H9 (cell line): Measurements from ENCODE around the gene PLG. TPM values are rescaled to one million over a fixed set of nuclear protein-coding genes. Genes with fewer than 3 reads are reported as not detected.

Source experiments
- DNase-seq: peaks from one replicate; pipeline ENCODE4 v3.0.0-alpha.2; 2017
- H2AFZ ChIP-seq: one replicate; pipeline ENCODE4 v1.6.1; 2013; ENCODE audit warnings: mild to moderate bottlenecking, low read length, control low read depth, moderate library complexity
- H2AK5ac ChIP-seq: 2 replicates; pipeline ENCODE4 v1.6.1; 2013; ENCODE audit warnings: low read length, control low read depth, mixed read lengths; ENCODE audit not compliant: insufficient read length
- H2BK120ac ChIP-seq: one replicate; pipeline ENCODE4 v1.6.1; 2013; ENCODE audit warnings: low read depth, mild to moderate bottlenecking, low read length, control low read depth, inconsistent platforms; ENCODE audit not compliant: poor library complexity, severe bottlenecking
- H2BK12ac ChIP-seq: 2 replicates; pipeline ENCODE4 v1.6.1; 2013; ENCODE audit warnings: low read length, control low read depth, mixed read lengths, low read depth; ENCODE audit not compliant: insufficient read length
- H2BK15ac ChIP-seq: 2 replicates; pipeline ENCODE4 v1.6.1; 2013; ENCODE audit warnings: low read depth, low read length, control low read depth
- H2BK20ac ChIP-seq: one replicate; pipeline ENCODE4 v1.6.1; 2013; ENCODE audit warnings: low read depth, mild to moderate bottlenecking, low read length, control low read depth, inconsistent platforms; ENCODE audit not compliant: poor library complexity, severe bottlenecking
- H2BK5ac ChIP-seq: 2 replicates; pipeline ENCODE4 v1.6.1; 2013; ENCODE audit warnings: low read length, control low read depth, mixed read lengths; ENCODE audit not compliant: insufficient read length
- H3K14ac ChIP-seq: 2 replicates; pipeline ENCODE4 v1.6.1; 2013; ENCODE audit warnings: low read length, control low read depth; ENCODE audit not compliant: insufficient read depth
- H3K18ac ChIP-seq: 2 replicates; pipeline ENCODE4 v1.6.1; 2013; ENCODE audit warnings: low read depth, mild to moderate bottlenecking, mixed read lengths, low read length, control low read depth; ENCODE audit not compliant: insufficient read length
- H3K23ac ChIP-seq: 2 replicates; pipeline ENCODE4 v1.6.1; 2013; ENCODE audit warnings: low read length, control low read depth, mixed read lengths, low read depth; ENCODE audit not compliant: insufficient read length
- H3K23me2 ChIP-seq: 2 replicates; pipeline ENCODE4 v1.6.1; 2013; ENCODE audit warnings: low read depth, mild to moderate bottlenecking, mixed read lengths, low read length, control low read depth; ENCODE audit not compliant: insufficient read length, poor library complexity, severe bottlenecking
- H3K27ac ChIP-seq: 2 replicates; pipeline ENCODE4 v1.5.1; 2013; ENCODE audit warnings: low read length, control low read depth, mixed read lengths, low read depth; ENCODE audit not compliant: insufficient read length
- H3K27me3 ChIP-seq: 2 replicates; pipeline ENCODE4 v1.6.1; 2013; ENCODE audit warnings: low read length, control low read depth, inconsistent platforms; ENCODE audit not compliant: insufficient read depth
- H3K4ac ChIP-seq: 2 replicates; pipeline ENCODE4 v1.6.1; 2013; ENCODE audit warnings: low read depth, mild to moderate bottlenecking, control low read depth, inconsistent platforms, low read length, moderate library complexity
- H3K4me1 ChIP-seq: 2 replicates; pipeline ENCODE4 v1.6.1; 2013; ENCODE audit warnings: low read length, control low read depth, inconsistent platforms; ENCODE audit not compliant: insufficient read depth
- H3K4me2 ChIP-seq: 2 replicates; pipeline ENCODE4 v1.6.1; 2013; ENCODE audit warnings: low read length, control low read depth, mixed read lengths; ENCODE audit not compliant: insufficient read length, insufficient read depth
- H3K56ac ChIP-seq: 2 replicates; pipeline ENCODE4 v1.6.1; 2013; ENCODE audit warnings: low read depth, mild to moderate bottlenecking, mixed read lengths, low read length, control low read depth; ENCODE audit not compliant: insufficient read length
- H3K79me1 ChIP-seq: 2 replicates; pipeline ENCODE4 v1.6.1; 2013; ENCODE audit warnings: low read depth, mild to moderate bottlenecking, moderate library complexity, low read length, control low read depth, inconsistent platforms; ENCODE audit not compliant: insufficient read depth, poor library complexity, severe bottlenecking
- H3K79me2 ChIP-seq: 2 replicates; pipeline ENCODE4 v1.6.1; 2013; ENCODE audit warnings: low read length, control low read depth, inconsistent platforms; ENCODE audit not compliant: insufficient read depth
- H3K9ac ChIP-seq: 2 replicates; pipeline ENCODE4 v1.6.1; 2013; ENCODE audit warnings: low read length, control low read depth, mixed read lengths; ENCODE audit not compliant: insufficient read length; ENCODE audit errors: extremely low read depth
- H3K9me3 ChIP-seq: one replicate; pipeline ENCODE4 v1.6.1; 2013; ENCODE audit warnings: low read depth, low read length, inconsistent platforms; ENCODE audit not compliant: control insufficient read depth
- H3T11ph ChIP-seq: one replicate; pipeline ENCODE4 v1.6.1; 2013; ENCODE audit warnings: mild to moderate bottlenecking, low read length, control low read depth, inconsistent platforms
- H4K20me1 ChIP-seq: one replicate; pipeline ENCODE4 v1.6.1; 2013; ENCODE audit not compliant: control insufficient read depth, insufficient read length, insufficient read depth
- H4K5ac ChIP-seq: 2 replicates; pipeline ENCODE4 v1.6.1; 2013; ENCODE audit warnings: low read depth, mild to moderate bottlenecking, mixed read lengths, low read length, control low read depth; ENCODE audit not compliant: insufficient read length
- H4K8ac ChIP-seq: replicated peaks from 2 replicates; pipeline ENCODE4 v1.6.1; 2013; ENCODE audit warnings: low read length, control low read depth, mixed read lengths, low read depth; ENCODE audit not compliant: insufficient read length
- H4K91ac ChIP-seq: 2 replicates; pipeline ENCODE4 v1.6.1; 2013; ENCODE audit warnings: low read depth, mild to moderate bottlenecking, moderate library complexity, mixed read lengths, low read length, control low read depth; ENCODE audit not compliant: insufficient read length
- H3K27ac Mint-ChIP-seq, 3 experiments: 2 replicates in 2 of 3; 3 replicates in 1 of 3; pipeline ENCODE4 v1.8.0; 2020 to 2021; ENCODE audit warnings: mixed read lengths in 3 of 3, mild to moderate bottlenecking in 1 of 3, moderate library complexity in 1 of 3
- H3K27me3 Mint-ChIP-seq: 2 replicates; pipeline ENCODE4 v1.8.0; 2021; ENCODE audit warnings: low read depth, mild to moderate bottlenecking, moderate library complexity, mixed read lengths
- H3K36me3 Mint-ChIP-seq, 3 experiments: 2 replicates in 2 of 3; 3 replicates in 1 of 3; pipeline ENCODE4 v1.8.0; 2020 to 2021; ENCODE audit warnings: low read depth in 3 of 3, mixed read lengths in 3 of 3; ENCODE audit not compliant: insufficient read depth in 1 of 3
- H3K4me1 Mint-ChIP-seq, 2 experiments: 2 replicates each; pipeline ENCODE4 v1.8.0; 2020; ENCODE audit warnings: mixed read lengths in 2 of 2
- H3K4me3 Mint-ChIP-seq, 2 experiments: 2 replicates in 1 of 2; 3 replicates in 1 of 2; pipeline ENCODE4 v1.8.0; 2020 to 2021; ENCODE audit warnings: mild to moderate bottlenecking in 2 of 2, mixed read lengths in 2 of 2, moderate library complexity in 1 of 2
- H3K9me3 Mint-ChIP-seq, 2 experiments: 2 replicates in 1 of 2; 3 replicates in 1 of 2; pipeline ENCODE4 v1.8.0; 2020; ENCODE audit warnings: mild to moderate bottlenecking in 2 of 2, mixed read lengths in 2 of 2, moderate library complexity in 1 of 2
- CTCF ChIP-seq: fragments of 200-600 bp; sonication (generic); conservative IDR thresholded peaks from 3 replicates; pipeline ENCODE4 v1.8.0; 2021; ENCODE audit warnings: antibody characterized with exemption, mild to moderate bottlenecking
- WGBS: extraction: QIAGEN DNeasy Blood & Tissue Kit; methylation state at CpG from one replicate; pipeline ENCODE4 v1.1.7; 2013; ENCODE audit warnings: missing lambda C conversion rate, low lambda C conversion rate, mixed read lengths; ENCODE audit not compliant: insufficient read length; ENCODE audit errors: extremely low coverage; 5-methylcytosine and 5-hydroxymethylcytosine counted together
- total RNA-seq: library from RNA; stranded (reverse); gene quantifications from 2 replicates; pipeline ENCODE4 v1.2.1, GENCODE V29; 2021

Gene PLG
- total RNA-seq, 1 experiment from 2014 or later = not detected

- H2AFZ ChIP-seq = no peak overlapping the region
- H3K79me1 ChIP-seq = no peaks in the 10 kb centered on the region
- H3K36me3 Mint-ChIP-seq = no peaks in the 10 kb centered on the region
- no peak overlapping the region for H3K4me2 ChIP-seq
- WGBS = no CpG with 5 or more reads among the region's 3 CpGs
- H2BK5ac ChIP-seq = no peak overlapping the region
- H3K9me3 ChIP-seq = no peaks in the 10 kb centered on the region
- H3K18ac ChIP-seq = no peak overlapping the region
- H4K91ac ChIP-seq = no peak overlapping the region
- no peaks in the 10 kb centered on the region for H3K79me2 ChIP-seq
- no peak overlapping the region for H3K27ac ChIP-seq
- H4K5ac ChIP-seq = no peak overlapping the region
- no peak for TF ChIP-seq CTCF
- H3K27me3 Mint-ChIP-seq = peaks cover 2% of the 10 kb centered on the region; the same call in 1 of the 2 replicates
- H3K9me3 Mint-ChIP-seq = no peaks in the 10 kb centered on the region; a peak in 1 of 5 replicates
- H3K27ac Mint-ChIP-seq = no peak overlapping the region; a peak in 1 of 7 replicates
- H2BK15ac ChIP-seq = no peak overlapping the region
- H3K23ac ChIP-seq = no peak overlapping the region
- H3K14ac ChIP-seq = no peak overlapping the region
- no peak overlapping the region for H4K8ac ChIP-seq
- H3K4ac ChIP-seq = no peak overlapping the region
- H4K20me1 ChIP-seq = no peaks in the 10 kb centered on the region
- H3K4me1 ChIP-seq = no peaks in the 10 kb centered on the region; the same call in 1 of the 2 replicates
- H2BK20ac ChIP-seq = no peak overlapping the region
- H3K27me3 ChIP-seq = no peaks in the 10 kb centered on the region
- no peak overlapping the region for H2BK12ac ChIP-seq
- no peak overlapping the region for H2BK120ac ChIP-seq
- no peak overlapping the region for H3K4me3 Mint-ChIP-seq
- peaks cover 30 to 32% of the 10 kb centered on the region in 2 experiments for H3K4me1 Mint-ChIP-seq
- no peaks in the 10 kb centered on the region for H3K23me2 ChIP-seq
- H3K56ac ChIP-seq = no peak overlapping the region
- DNase-seq = no peak
- H3K9ac ChIP-seq = no peak overlapping the region
- H3T11ph ChIP-seq = no peak overlapping the region
- H2AK5ac ChIP-seq = no peak overlapping the region
Measured at GRCh38 chr6:160791981-160792418, 90.0 kb downstream of the PLG start.
